ENCODE results near the gene TP53TG5.

TP53TG5 gene

GRCh38 chr20:45328451-45328850 lies 49.7 kb downstream of the TP53TG5 start:
- no peak for DNase-seq (ENCODE audit: low read depth, low spot score)

GRCh38 chr20:45325371-45325770 lies 52.8 kb downstream of the TP53TG5 start:
- DNase-seq (ENCODE audit: low read depth, low spot score), result no peak

- DNase-seq (ENCODE audit: low read depth, low spot score), result no peak
Measured at GRCh38 chr20:45323731-45324130, 54.4 kb downstream of the TP53TG5 start.

GRCh38 chr20:45322952-45323383 lies 55.2 kb downstream of the TP53TG5 start:
- DNase-seq (ENCODE audit: low read depth, low spot score), result peak; percentile 51

All from ELF-1 (cell line).